Smooth muscle cell (in vitro differentiated cells): Measurements from ENCODE around the gene INS. TPM values are rescaled to one million over a fixed set of nuclear protein-coding genes. Genes with fewer than 3 reads are reported as not detected.

Experiments used
- DNase-seq: peaks from one replicate; lab custom pipeline; 2025; ENCODE audit not compliant: unreplicated experiment; lab: John Stamatoyannopoulos, UW
- H2AFZ ChIP-seq: fragments of 200-600 bp; sonication (generic); 2 replicates; pipeline ENCODE4 v1.6.0; 2016; ENCODE audit warnings: antibody characterized with exemption, low read depth, mild to moderate bottlenecking
- H3F3A ChIP-seq: fragments of 200-600 bp; sonication (generic); 2 replicates; pipeline ENCODE4 v1.6.0; 2017; ENCODE audit warnings: antibody characterized with exemption, low read depth
- H3K27ac ChIP-seq: fragments of 200-600 bp; sonication (generic); 2 replicates; pipeline ENCODE4 v1.5.1; 2016; ENCODE audit warnings: low read depth, mild to moderate bottlenecking
- H3K27me3 ChIP-seq: fragments of 200-600 bp; sonication (generic); 2 replicates; pipeline ENCODE4 v1.6.1; 2016; ENCODE audit warnings: low read depth, mild to moderate bottlenecking
- H3K36me3 ChIP-seq: fragments of 200-600 bp; sonication (generic); 2 replicates; pipeline ENCODE4 v1.5.1; 2016; ENCODE audit warnings: low read depth
- H3K4me1 ChIP-seq: fragments of 200-600 bp; sonication (generic); 2 replicates; pipeline ENCODE4 v1.5.1; 2016; ENCODE audit warnings: low read depth
- H3K4me2 ChIP-seq: fragments of 200-600 bp; sonication (generic); 2 replicates; pipeline ENCODE4 v1.6.0; 2016; ENCODE audit warnings: mild to moderate bottlenecking
- H3K4me3 ChIP-seq: fragments of 200-600 bp; sonication (generic); 2 replicates; pipeline ENCODE4 v1.5.1; 2016; ENCODE audit warnings: mild to moderate bottlenecking
- H3K79me2 ChIP-seq: fragments of 200-600 bp; sonication (generic); 2 replicates; pipeline ENCODE4 v1.6.0; 2016; ENCODE audit warnings: low read depth, mild to moderate bottlenecking
- H3K9ac ChIP-seq: fragments of 200-600 bp; sonication (generic); 2 replicates; pipeline ENCODE4 v1.6.0; 2016; ENCODE audit warnings: low read depth
- H3K9me3 ChIP-seq: fragments of 200-600 bp; sonication (generic); replicated peaks from 2 replicates; pipeline ENCODE4 v1.5.1; 2016; ENCODE audit warnings: low read depth
- H4K20me1 ChIP-seq: fragments of 200-600 bp; sonication (generic); 2 replicates; pipeline ENCODE4 v1.6.0; 2016; ENCODE audit warnings: low read depth
- WGBS: methylation state at CpG from one replicate; pipeline ENCODE4 v1.1.7; 2016; ENCODE audit warnings: low lambda C conversion rate; 5-methylcytosine and 5-hydroxymethylcytosine counted together
- polyA plus RNA-seq: library from polyadenylated mRNA; unstranded; fragments of >200 nt; fragmentation: Nextera tagmentation; extraction: Ambion mirVana; gene quantifications from 2 replicates; pipeline ENCODE4 v1.2.1, GENCODE V29; 2016
- total RNA-seq: library from RNA; depleted of rRNA; stranded (reverse); fragments of >200 nt; gene quantifications from 2 replicates; pipeline ENCODE4 v1.2.3, GENCODE V29; 2014
- TF ChIP-seq, protein P1 (sequence below): fragments of 200-600 bp; sonication (generic); IDR thresholded peaks from 2 replicates; pipeline ENCODE4 v1.5.1; 2017; ENCODE audit warnings: borderline replicate concordance, mild to moderate bottlenecking, antibody characterized with exemption; ENCODE audit not compliant: insufficient read depth, poor library complexity, severe bottlenecking

Gene INS
- total and polyA plus RNA-seq, 2 experiments from 2014 or later: not detected

DNA sequence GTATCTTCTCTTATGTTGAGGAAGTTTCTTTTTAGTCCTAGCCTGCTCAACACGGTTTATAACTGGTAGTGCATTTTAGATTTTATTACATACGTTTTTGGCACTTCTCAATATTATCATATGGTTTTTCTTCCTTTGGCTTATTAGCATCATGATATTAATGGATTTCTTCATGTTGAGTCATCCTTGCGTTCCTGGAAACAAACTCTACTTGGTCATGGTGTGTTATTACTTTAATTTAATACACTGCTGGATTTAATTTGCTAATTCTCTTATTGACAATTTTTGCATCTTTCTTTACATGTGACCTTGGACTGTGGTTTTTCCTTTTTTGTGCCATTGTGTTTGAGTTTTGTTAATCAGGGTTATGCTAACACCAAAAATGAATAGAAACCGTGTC is 42.3 kb downstream of the INS start:
- Histone ChIP-seq H3K27ac (no peak overlapping the region), H3K9me3 (no peaks in the 10 kb centered on the region), H3F3A (no peaks in the 10 kb centered on the region), H3K4me1 (peaks cover 6% of the 10 kb centered on the region), H3K9ac (no peak overlapping the region), H3K79me2 (no peaks in the 10 kb centered on the region), H3K4me3 (no peak overlapping the region), H4K20me1 (no peaks in the 10 kb centered on the region), H2AFZ (no peak overlapping the region), H3K36me3 (no peaks in the 10 kb centered on the region), H3K4me2 (no peak overlapping the region), H3K27me3 (no peaks in the 10 kb centered on the region)
- 84% methylated on average over 4 of the region's 4 CpGs for WGBS
- DNase-seq: no peak
- TF ChIP-seq, protein P1, sequence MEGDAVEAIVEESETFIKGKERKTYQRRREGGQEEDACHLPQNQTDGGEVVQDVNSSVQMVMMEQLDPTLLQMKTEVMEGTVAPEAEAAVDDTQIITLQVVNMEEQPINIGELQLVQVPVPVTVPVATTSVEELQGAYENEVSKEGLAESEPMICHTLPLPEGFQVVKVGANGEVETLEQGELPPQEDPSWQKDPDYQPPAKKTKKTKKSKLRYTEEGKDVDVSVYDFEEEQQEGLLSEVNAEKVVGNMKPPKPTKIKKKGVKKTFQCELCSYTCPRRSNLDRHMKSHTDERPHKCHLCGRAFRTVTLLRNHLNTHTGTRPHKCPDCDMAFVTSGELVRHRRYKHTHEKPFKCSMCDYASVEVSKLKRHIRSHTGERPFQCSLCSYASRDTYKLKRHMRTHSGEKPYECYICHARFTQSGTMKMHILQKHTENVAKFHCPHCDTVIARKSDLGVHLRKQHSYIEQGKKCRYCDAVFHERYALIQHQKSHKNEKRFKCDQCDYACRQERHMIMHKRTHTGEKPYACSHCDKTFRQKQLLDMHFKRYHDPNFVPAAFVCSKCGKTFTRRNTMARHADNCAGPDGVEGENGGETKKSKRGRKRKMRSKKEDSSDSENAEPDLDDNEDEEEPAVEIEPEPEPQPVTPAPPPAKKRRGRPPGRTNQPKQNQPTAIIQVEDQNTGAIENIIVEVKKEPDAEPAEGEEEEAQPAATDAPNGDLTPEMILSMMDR: no peak

DNA sequence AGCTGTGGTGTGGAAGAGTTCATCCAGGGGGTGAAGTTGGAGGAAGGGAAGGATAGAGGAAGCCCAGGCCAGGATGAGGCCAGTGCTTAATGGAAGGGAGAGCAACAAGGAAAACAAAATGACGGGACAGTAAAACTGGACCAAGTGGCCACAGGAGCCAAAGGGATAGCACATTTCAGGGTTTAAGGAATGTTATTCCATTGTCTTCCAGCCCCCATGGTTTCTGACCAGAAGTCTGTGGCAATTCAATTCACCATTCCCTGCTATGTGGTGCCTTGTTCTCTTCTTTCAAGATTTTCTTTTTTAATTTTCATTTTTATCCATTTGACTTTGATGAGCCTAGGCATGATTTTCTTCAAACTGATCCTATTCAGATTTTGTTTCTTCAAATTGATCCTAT is 44.3 kb downstream of the INS start:
- Histone ChIP-seq H3K36me3 (no peaks in the 10 kb centered on the region), H3K27me3 (no peaks in the 10 kb centered on the region), H3K4me3 (no peak overlapping the region), H3K9me3 (no peaks in the 10 kb centered on the region), H3F3A (no peaks in the 10 kb centered on the region), H3K4me2 (no peak overlapping the region), H3K79me2 (no peaks in the 10 kb centered on the region), H3K9ac (no peak overlapping the region), H2AFZ (no peak overlapping the region), H3K4me1 (no peaks in the 10 kb centered on the region), H3K27ac (no peak overlapping the region), H4K20me1 (no peaks in the 10 kb centered on the region)
- WGBS: 76% methylated on average over 1 of the region's 1 CpG
- no peak for DNase-seq
- TF ChIP-seq, protein P1: no peak

DNA sequence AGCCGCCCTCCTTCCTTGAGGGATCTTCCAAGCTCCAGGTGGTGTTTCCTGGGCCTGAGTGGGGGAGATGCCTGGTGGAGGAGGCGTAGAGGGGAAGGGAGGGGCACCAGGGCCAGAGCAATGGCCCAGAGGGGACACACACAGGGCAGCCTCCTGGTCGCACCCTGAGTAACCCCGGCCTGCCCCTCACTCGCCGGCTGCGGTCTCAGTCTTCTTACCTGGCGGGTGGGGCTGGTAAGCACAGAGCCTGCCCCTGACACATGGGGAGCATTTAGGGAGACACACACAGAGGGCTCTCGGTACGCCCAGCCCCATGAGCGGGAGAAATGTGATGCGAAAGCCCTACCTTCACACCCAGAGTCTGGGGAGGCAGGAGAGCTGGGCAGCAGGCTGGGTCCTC is 45.7 kb downstream of the INS start:
- no peaks in the 10 kb centered on the region for H3F3A ChIP-seq
- H3K4me1 ChIP-seq: no peaks in the 10 kb centered on the region
- H3K9ac ChIP-seq: no peak overlapping the region
- no peaks in the 10 kb centered on the region for H4K20me1 ChIP-seq
- 97% methylated on average over 12 of the region's 12 CpGs for WGBS
- no peaks in the 10 kb centered on the region for H3K9me3 ChIP-seq
- H3K27me3 ChIP-seq: no peaks in the 10 kb centered on the region
- H3K4me2 ChIP-seq: no peak overlapping the region
- TF ChIP-seq, protein P1: no peak
- no peaks in the 10 kb centered on the region for H3K36me3 ChIP-seq
- no peak overlapping the region for H2AFZ ChIP-seq
- no peaks in the 10 kb centered on the region for H3K79me2 ChIP-seq
- DNase-seq: no peak
- no peak overlapping the region for H3K4me3 ChIP-seq
- no peak overlapping the region for H3K27ac ChIP-seq

DNA sequence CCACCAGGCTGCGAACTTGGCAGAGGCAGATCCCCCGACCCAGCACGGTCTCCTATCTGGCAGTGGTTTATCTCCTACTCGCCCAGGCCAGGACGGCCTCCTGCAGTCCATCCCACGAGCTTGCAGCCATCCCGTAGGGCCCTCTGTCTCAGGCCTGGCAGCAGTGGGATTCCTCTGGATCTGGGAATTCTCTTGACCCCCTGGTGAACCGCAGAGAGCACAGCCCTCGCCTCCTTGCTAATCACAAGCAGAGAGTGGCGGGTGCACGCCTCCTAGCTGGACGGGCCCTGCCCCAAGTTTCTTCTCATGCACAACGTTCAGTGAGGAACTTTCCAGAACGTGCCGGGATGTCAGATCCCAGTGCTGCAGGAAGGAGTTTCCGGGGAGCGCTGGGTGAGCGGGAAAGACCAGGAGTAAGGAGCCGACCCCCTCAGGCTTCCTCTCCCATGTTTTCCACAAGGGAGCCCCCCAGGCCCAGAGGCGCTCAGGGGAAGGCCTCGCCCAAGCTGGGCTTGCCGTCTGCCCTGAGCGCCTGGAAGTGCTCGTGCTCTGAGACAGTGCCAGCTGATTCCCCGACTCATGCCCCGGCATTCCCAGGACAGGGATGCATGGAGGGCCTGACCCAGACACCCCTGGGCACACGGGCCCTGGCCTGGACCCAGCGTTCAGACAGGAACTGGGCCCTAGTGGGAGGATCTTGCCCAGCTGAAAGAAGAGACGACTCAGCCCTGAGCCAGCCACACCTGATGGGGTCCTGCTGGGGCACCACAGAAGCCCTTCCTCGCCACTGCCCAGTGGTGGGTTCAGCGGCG is 46.4 kb downstream of the INS start:
- H4K20me1 ChIP-seq: no peaks in the 10 kb centered on the region
- WGBS: 86% methylated on average over 32 of the region's 32 CpGs
- TF ChIP-seq, protein P1: no peak

More for the DNA sequence above, 46.4 kb downstream of the INS start:
- Histone ChIP-seq H3K9me3 (no peaks in the 10 kb centered on the region), H3K27ac (no peak overlapping the region), H3K27me3 (no peaks in the 10 kb centered on the region), H3K4me3 (no peak overlapping the region), H2AFZ (no peak overlapping the region), H3K4me1 (peaks cover 1% of the 10 kb centered on the region), H3K36me3 (no peaks in the 10 kb centered on the region), H3F3A (no peaks in the 10 kb centered on the region), H3K79me2 (no peaks in the 10 kb centered on the region), H3K4me2 (no peak overlapping the region), H3K9ac (no peak overlapping the region)
- DNase-seq: no peak
